WERI-Rb-1 (cell line): ENCODE measurements around the gene PHACTR4.

ENCODE experiments used
- DNase-seq: peaks from one replicate; pipeline ENCODE4 v3.0.0-alpha.2; 2020
- H3K27ac ChIP-seq: fragments of 250-450 bp; sonication (Bioruptor Pico); 2 replicates; pipeline ENCODE4 v1.5.1; 2020; ENCODE audit warnings: mild to moderate bottlenecking, moderate library complexity
- H3K27me3 ChIP-seq: fragments of 250-450 bp; sonication (Bioruptor Pico); 2 replicates; pipeline ENCODE4 v1.5.1; 2021; ENCODE audit warnings: mild to moderate bottlenecking, low read depth, moderate library complexity; ENCODE audit not compliant: insufficient read depth, severe bottlenecking
- H3K36me3 ChIP-seq: fragments of 250-450 bp; sonication (Bioruptor Pico); 2 replicates; pipeline ENCODE4 v1.5.1; 2020; ENCODE audit warnings: mild to moderate bottlenecking, moderate library complexity
- H3K4me3 ChIP-seq: 2 replicates; pipeline ENCODE4 v1.5.1; 2011; ENCODE audit warnings: low read depth, mild to moderate bottlenecking, control low read depth, low read length
- H3K9me3 ChIP-seq: fragments of 250-450 bp; sonication (Bioruptor Pico); 2 replicates; pipeline ENCODE4 v1.5.1; 2021; ENCODE audit warnings: mild to moderate bottlenecking, moderate library complexity; ENCODE audit not compliant: severe bottlenecking
- TF ChIP-seq, protein P1 (sequence below): IDR thresholded peaks from 2 replicates; pipeline ENCODE4 v1.5.1; 2011; ENCODE audit warnings: low read depth, mild to moderate bottlenecking, control low read depth, inconsistent platforms, low read length

Gene PHACTR4

DNA sequence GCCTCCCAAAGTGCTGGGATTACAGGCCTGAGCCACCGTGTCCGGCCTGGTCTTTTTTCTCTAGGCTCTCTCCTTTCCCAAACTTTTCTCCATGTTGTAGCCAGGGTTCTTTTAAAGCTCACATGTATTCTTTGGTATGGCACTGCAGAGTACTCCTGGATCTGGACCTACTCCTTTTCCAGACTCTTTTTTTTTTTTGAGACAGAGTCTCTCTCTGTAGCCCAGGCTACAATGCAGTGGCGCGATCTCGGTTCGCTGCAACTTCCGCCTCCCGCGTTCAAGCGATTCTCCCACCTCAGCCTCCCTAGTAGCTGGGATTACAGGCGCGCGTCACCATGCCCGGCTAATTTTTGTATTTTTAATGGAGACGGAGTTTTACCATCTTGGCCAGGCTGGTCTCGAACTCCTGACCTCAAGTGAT is 41.3 kb upstream of the PHACTR4 start:
- peak overlapping the region; percentile 87 for H3K4me3 ChIP-seq
- H3K27me3 ChIP-seq = no peaks in the 10 kb centered on the region
- H3K36me3 ChIP-seq = 0 out of 2 replicates have a peak, but pooled peaks cover 3% of the 10 kb centered on the region
- DNase-seq = no peak
- TF ChIP-seq, protein P1, sequence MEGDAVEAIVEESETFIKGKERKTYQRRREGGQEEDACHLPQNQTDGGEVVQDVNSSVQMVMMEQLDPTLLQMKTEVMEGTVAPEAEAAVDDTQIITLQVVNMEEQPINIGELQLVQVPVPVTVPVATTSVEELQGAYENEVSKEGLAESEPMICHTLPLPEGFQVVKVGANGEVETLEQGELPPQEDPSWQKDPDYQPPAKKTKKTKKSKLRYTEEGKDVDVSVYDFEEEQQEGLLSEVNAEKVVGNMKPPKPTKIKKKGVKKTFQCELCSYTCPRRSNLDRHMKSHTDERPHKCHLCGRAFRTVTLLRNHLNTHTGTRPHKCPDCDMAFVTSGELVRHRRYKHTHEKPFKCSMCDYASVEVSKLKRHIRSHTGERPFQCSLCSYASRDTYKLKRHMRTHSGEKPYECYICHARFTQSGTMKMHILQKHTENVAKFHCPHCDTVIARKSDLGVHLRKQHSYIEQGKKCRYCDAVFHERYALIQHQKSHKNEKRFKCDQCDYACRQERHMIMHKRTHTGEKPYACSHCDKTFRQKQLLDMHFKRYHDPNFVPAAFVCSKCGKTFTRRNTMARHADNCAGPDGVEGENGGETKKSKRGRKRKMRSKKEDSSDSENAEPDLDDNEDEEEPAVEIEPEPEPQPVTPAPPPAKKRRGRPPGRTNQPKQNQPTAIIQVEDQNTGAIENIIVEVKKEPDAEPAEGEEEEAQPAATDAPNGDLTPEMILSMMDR = no peak
- H3K27ac ChIP-seq = peak overlapping the region; percentile 79
- no peaks in the 10 kb centered on the region for H3K9me3 ChIP-seq

DNA sequence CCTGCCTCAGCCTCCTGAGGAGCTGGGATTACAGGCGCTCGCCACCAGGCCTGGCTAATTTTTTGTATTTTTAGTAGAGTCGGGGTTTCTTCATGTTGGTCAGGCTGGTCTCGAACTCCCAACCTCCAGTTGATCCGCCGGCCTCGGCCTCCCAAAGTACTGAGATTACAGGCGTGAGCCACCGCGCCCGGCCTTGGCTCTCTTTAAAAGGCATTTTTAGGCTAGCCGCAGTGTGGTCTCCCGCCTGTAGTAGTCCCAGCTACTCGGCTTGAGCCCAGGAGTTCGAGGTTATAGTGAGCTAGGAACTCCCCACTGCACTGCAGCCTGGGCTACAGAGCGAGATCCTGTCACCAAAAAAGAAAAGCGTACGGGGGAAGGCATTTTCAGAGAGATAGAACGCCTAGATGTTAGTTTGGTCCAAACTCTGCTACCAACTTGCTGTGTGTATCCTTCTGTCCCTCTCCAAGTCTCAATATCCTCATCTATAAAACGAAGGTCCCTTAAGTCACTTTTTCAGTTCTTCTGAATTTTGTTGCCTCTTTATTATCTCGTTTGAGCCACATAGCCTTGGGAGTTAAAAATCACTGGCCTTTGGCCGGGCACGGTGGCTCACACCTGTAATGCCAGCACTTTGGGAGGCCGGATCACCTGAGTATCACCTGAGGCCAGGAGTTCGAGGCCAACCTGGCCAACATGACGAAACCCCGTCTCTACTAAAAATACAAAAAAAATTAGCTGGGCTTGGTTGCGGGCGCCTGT is 40.0 kb upstream of the PHACTR4 start:
- Histone ChIP-seq H3K27ac (peak overlapping the region; percentile 79), H3K36me3 (peaks cover 7% of the 10 kb centered on the region), H3K27me3 (no peaks in the 10 kb centered on the region), H3K9me3 (no peaks in the 10 kb centered on the region), H3K4me3 (peak overlapping the region; percentile 87)
- peak; percentile 28 for DNase-seq
- TF ChIP-seq, protein P1 = no peak

DNA sequence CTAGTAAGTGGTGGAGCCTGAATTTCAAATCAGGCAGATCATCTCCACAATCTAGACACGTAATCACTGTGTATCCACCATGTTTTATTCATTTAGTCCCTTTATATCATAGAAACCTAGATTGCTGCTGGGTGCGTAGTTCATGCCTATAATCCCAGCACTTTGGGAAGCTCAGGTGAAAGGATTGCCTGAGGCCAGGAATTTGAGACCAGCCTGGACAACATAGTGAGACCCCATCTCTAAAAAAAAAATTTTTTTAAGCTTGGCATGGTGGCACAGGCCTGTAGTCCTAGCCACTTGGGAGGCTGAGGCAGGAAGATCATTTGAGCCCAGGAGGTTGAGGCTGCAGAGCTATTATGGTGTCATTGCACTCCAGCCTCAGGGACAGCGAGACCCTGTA is 30.6 kb upstream of the PHACTR4 start:
- no peak overlapping the region for H3K4me3 ChIP-seq
- TF ChIP-seq, protein P1 = no peak
- no peak for DNase-seq
- H3K36me3 ChIP-seq = peaks cover 14% of the 10 kb centered on the region
- no peaks in the 10 kb centered on the region for H3K27me3 ChIP-seq
- no peak overlapping the region for H3K27ac ChIP-seq
- no peaks in the 10 kb centered on the region for H3K9me3 ChIP-seq

DNA sequence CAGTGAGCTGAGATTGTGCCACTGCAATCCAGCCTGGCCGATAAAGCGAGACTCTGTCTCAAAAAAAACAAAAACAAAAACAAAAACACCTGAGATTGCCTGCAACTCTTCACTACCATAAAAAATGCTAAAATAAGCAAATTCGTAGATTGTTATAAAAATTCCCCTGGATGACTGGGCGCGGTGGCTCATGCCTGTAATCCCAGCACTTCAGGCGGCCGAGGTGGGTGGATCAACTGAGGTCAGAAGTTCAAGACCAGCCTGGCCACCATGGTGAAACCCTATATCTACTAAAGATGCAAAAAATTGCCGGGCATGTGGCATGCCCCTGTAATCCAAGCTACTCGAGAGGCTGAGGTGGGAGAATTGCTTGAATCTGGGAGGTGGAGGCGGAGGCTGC is 30.0 kb upstream of the PHACTR4 start:
- H3K36me3 ChIP-seq = peaks cover 9% of the 10 kb centered on the region
- H3K9me3 ChIP-seq = no peaks in the 10 kb centered on the region
- H3K27ac ChIP-seq = no peak overlapping the region
- no peaks in the 10 kb centered on the region for H3K27me3 ChIP-seq
- TF ChIP-seq, protein P1 = no peak
- no peak overlapping the region for H3K4me3 ChIP-seq
- DNase-seq = no peak

DNA sequence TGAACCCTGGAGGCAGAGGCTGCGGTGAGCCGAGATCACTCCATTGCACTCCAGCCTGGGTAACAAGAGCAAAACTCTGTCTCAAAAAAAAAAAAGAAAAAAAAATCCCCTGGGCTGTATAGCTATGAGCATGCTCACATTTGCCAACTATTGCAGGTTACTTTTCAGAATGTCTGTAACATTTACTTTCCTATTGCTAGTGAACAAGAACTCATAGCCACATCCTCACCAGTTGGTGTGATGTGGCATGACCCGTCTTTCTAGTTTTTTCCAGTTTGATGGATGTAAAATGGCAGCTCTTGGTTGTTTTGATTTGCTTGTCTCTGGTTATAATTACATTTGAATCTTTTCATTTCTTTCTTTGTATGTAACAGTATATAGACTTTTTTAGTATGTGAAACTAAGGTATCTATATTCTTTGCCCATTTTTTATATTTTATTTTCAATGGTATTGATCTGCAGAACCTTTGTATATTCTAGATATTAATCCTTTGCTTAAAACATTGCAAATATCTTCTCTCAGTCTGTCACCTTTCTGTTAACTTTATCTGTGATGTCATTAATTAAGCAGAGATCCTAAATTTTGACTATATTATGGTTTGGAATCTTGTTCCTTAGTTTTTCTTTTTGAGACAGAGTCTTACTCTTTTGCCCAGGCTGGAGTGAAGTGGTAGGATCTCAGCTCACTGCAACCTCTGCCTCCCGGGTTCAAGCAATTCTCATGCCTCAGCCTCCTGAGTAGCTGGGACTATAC is 29.1 kb upstream of the PHACTR4 start:
- no peaks in the 10 kb centered on the region for H3K9me3 ChIP-seq
- H3K27me3 ChIP-seq = no peaks in the 10 kb centered on the region
- H3K36me3 ChIP-seq = 0 out of 2 replicates have a peak, but pooled peaks cover 4% of the 10 kb centered on the region
- no peak for DNase-seq
- H3K4me3 ChIP-seq = no peak overlapping the region
- H3K27ac ChIP-seq = no peak overlapping the region
- TF ChIP-seq, protein P1 = no peak
